ENCODE data around the gene EEFSEC. TPM values are rescaled to one million over a fixed set of nuclear protein-coding genes. Genes with fewer than 3 reads are reported as not detected.

Gene EEFSEC
- total RNA-seq, 4 donors from 2014 or later, result 11.5 to 18.7 (median 14.9) TPM

- WGBS, 2 donors, result 97 to 98% methylated on average over 2 of the region's 2 CpGs
- DNase-seq, result no peak
Measured at GRCh38 chr3:128214056-128214455, 60.8 kb downstream of the EEFSEC start.

GRCh38 chr3:128215290-128215689, 62.0 kb downstream of the EEFSEC start:
- no peaks in the 10 kb centered on the region for H3K9me3 ChIP-seq
- peaks cover 0 to 13% (median 0%) of the 10 kb centered on the region in 3 donors for H3K4me1 ChIP-seq
- intact Hi-C loops (cut with DNase I), result no loop called here
- no peak for DNase-seq
- no peak overlapping the region for H3K4me3 ChIP-seq
- 82 to 87% methylated on average over 2 of the region's 2 CpGs for WGBS, 2 donors
- no peaks in the 10 kb centered on the region for H3K36me3 ChIP-seq
- no peaks in the 10 kb centered on the region for H3K27me3 ChIP-seq
- no peak overlapping the region for H3K27ac ChIP-seq
- no peak for TF ChIP-seq CTCF (IDR thresholded peaks at IDR 0.05)
- no peak for TF ChIP-seq POLR2A (IDR thresholded peaks at IDR 0.05)

More at GRCh38 chr3:128214056-128214455, 60.8 kb downstream of the EEFSEC start:
- no peak overlapping the region for H3K4me3 ChIP-seq
- no peak for TF ChIP-seq POLR2A (IDR thresholded peaks at IDR 0.05)
- no peak for TF ChIP-seq CTCF (IDR thresholded peaks at IDR 0.05)
- H3K9me3 ChIP-seq, result no peaks in the 10 kb centered on the region
- H3K4me1 ChIP-seq, result peaks cover 0 to 13% (median 0%) of the 10 kb centered on the region in 3 donors
- no peaks in the 10 kb centered on the region for H3K27me3 ChIP-seq
- H3K27ac ChIP-seq, result no peak overlapping the region
- intact Hi-C loops (cut with DNase I), result no loop called here
- no peaks in the 10 kb centered on the region for H3K36me3 ChIP-seq

- TF ChIP-seq CTCF (IDR thresholded peaks at IDR 0.05), result no peak
- TF ChIP-seq POLR2A (IDR thresholded peaks at IDR 0.05), result no peak
- WGBS, 2 donors, result 64 to 76% methylated on average over 3 to 5 of the region's 5 CpGs
- intact Hi-C loops (cut with DNase I), result no loop called here
- Histone ChIP-seq H3K4me3 (no peak overlapping the region), H3K9me3 (no peaks in the 10 kb centered on the region), H3K27ac (no peak overlapping the region), H3K36me3 (no peaks in the 10 kb centered on the region), H3K4me1 (peaks cover 0 to 13% (median 0%) of the 10 kb centered on the region in 3 donors), H3K27me3 (no peaks in the 10 kb centered on the region)
- DNase-seq, result no peak
Measured at GRCh38 chr3:128215800-128216495, 62.7 kb downstream of the EEFSEC start.

GRCh38 chr3:128217702-128218547, 64.6 kb downstream of the EEFSEC start:
- TF ChIP-seq CTCF (IDR thresholded peaks at IDR 0.05), result no peak
- no peak overlapping the region for H3K27ac ChIP-seq
- peaks cover 0 to 13% (median 0%) of the 10 kb centered on the region in 3 donors for H3K4me1 ChIP-seq
- 77 to 88% methylated on average over 6 of the region's 6 CpGs for WGBS, 2 donors
- H3K4me3 ChIP-seq, result no peak overlapping the region
- intact Hi-C loops (cut with DNase I), result no loop called here
- H3K36me3 ChIP-seq, result no peaks in the 10 kb centered on the region
- H3K9me3 ChIP-seq, result peaks cover 0 to 3% (median 0%) of the 10 kb centered on the region in 3 donors
- no peaks in the 10 kb centered on the region for H3K27me3 ChIP-seq
- DNase-seq, result no peak

Data from esophagus squamous epithelium (tissue), 5 donors.